Caco-2 (cell line): ENCODE data around the gene MBNL2. TPM values are rescaled to one million over a fixed set of nuclear protein-coding genes. Genes with fewer than 3 reads are reported as not detected.

ENCODE experiments used
- BruUV-seq: library from RNA; stranded (reverse); fragments of 400-500 nt; replicated peaks from 2 replicates; lab custom pipeline; 2021; lab: Mats Ljungman, UMichigan
- CTCF ChIA-PET: fragments of 300-600 bp; sonication (Branson Sonifier 250); formaldehyde crosslinking; loops from one replicate; lab custom pipeline; 2022; ENCODE audit warnings: antibody characterized with exemption; lab: Charles Lee
- POLR2A ChIA-PET: fragments of 300-600 bp; sonication (Branson Sonifier 250); formaldehyde crosslinking; loops from one replicate; lab custom pipeline; 2022; ENCODE audit warnings: antibody characterized with exemption; lab: Charles Lee
- DNase-seq, 2 experiments: peaks; one replicate each; pipeline versions ENCODE4 v3.0.0 to v3.0.0-alpha.2; 2020 to 2022
- H3K27me3 ChIP-seq: replicated peaks from 2 replicates; pipeline ENCODE4 v1.6.0; 2011; ENCODE audit warnings: low read length; ENCODE audit not compliant: control insufficient read depth, insufficient read depth
- H3K36me3 ChIP-seq: 2 replicates; pipeline ENCODE4 v1.5.1; 2011; ENCODE audit warnings: low read length; ENCODE audit not compliant: control insufficient read depth, insufficient read depth
- H3K4me1 ChIP-seq: fragments of 250-450 bp; sonication (Bioruptor Pico); 2 replicates; pipeline ENCODE4 v1.5.1; 2020; ENCODE audit warnings: mild to moderate bottlenecking
- H3K4me3 ChIP-seq: 2 replicates; pipeline ENCODE4 v1.5.1; 2011; ENCODE audit warnings: low read depth, mild to moderate bottlenecking, control low read depth, low read length
- H3K9me3 ChIP-seq: fragments of 250-450 bp; sonication (Bioruptor Pico); 2 replicates; pipeline ENCODE4 v1.5.1; 2020; ENCODE audit warnings: mild to moderate bottlenecking, moderate library complexity
- H3K27ac Mint-ChIP-seq: one replicate; pipeline ENCODE4 v1.8.0; 2022; ENCODE audit warnings: mixed read lengths; ENCODE audit not compliant: unreplicated experiment
- H3K27me3 Mint-ChIP-seq: one replicate; pipeline ENCODE4 v1.8.0; 2022; ENCODE audit warnings: mixed read lengths; ENCODE audit not compliant: insufficient read depth, unreplicated experiment
- H3K36me3 Mint-ChIP-seq: one replicate; pipeline ENCODE4 v1.8.0; 2022; ENCODE audit warnings: mild to moderate bottlenecking, mixed read lengths; ENCODE audit not compliant: insufficient read depth, unreplicated experiment
- H3K4me1 Mint-ChIP-seq: one replicate; pipeline ENCODE4 v1.8.0; 2022; ENCODE audit warnings: low read depth, mixed read lengths; ENCODE audit not compliant: unreplicated experiment
- H3K4me3 Mint-ChIP-seq: one replicate; pipeline ENCODE4 v1.8.0; 2022; ENCODE audit warnings: mild to moderate bottlenecking, moderate library complexity, mixed read lengths; ENCODE audit not compliant: unreplicated experiment
- H3K9me3 Mint-ChIP-seq: one replicate; pipeline ENCODE4 v1.8.0; 2022; ENCODE audit warnings: mixed read lengths; ENCODE audit not compliant: unreplicated experiment
- CTCF ChIP-seq, 2 experiments: fragments of 200-600 bp in 1 of 2; IDR thresholded peaks; 1 replicate in 1 of 2; 2 replicates in 1 of 2; pipeline versions ENCODE4 v1.5.1 to v1.8.0; 2011 to 2022; ENCODE audit warnings: antibody characterized with exemption in 1 of 2, control low read depth in 1 of 2, inconsistent platforms in 1 of 2, low read depth in 1 of 2, low read length in 1 of 2, mild to moderate bottlenecking in 1 of 2, moderate library complexity in 1 of 2; ENCODE audit not compliant: insufficient read depth in 1 of 2, severe bottlenecking in 1 of 2, unreplicated experiment in 1 of 2
- intact Hi-C: fragments of 100-400 bp; cut with micrococcal nuclease; formaldehyde crosslinking; loops from one replicate; pipeline ENCODE4 v1.10.0; 2022; ENCODE audit not compliant: unreplicated experiment
- total RNA-seq: library from RNA; stranded (reverse); gene quantifications from 2 replicates; pipeline ENCODE4 v1.2.3, GENCODE V29; 2022

The MBNL2 gene
- total RNA-seq, 1 experiment from 2014 or later, result 41.6 TPM

- Histone ChIP-seq H3K4me3 (no peak overlapping the region), H3K9me3 (no peaks in the 10 kb centered on the region), H3K36me3 (no peaks in the 10 kb centered on the region), H3K4me1 (peaks cover 5% of the 10 kb centered on the region; the same call in 1 of the 2 replicates), H3K27me3 (no peaks in the 10 kb centered on the region)
- no TSS peak for BruUV-seq
- CTCF ChIA-PET, result no interaction called here
- Mint-ChIP-seq H3K27me3 (no peaks in the 10 kb centered on the region), H3K4me3 (no peak overlapping the region), H3K4me1 (no peaks in the 10 kb centered on the region), H3K36me3 (no peaks in the 10 kb centered on the region), H3K27ac (no peak overlapping the region), H3K9me3 (no peaks in the 10 kb centered on the region)
- intact Hi-C loops, result no loop called here
- POLR2A ChIA-PET, result no interaction called here
- DNase-seq, result no peak
- TF ChIP-seq CTCF (IDR thresholded peaks at IDR 0.05; ENCODE audit: insufficient read depth in 1 of 2, low read depth in 1 of 2, low read length in 1 of 2, severe bottlenecking in 1 of 2, unreplicated experiment in 1 of 2), result no peak
Observed at GRCh38 chr13:97438856-97439595, 216.9 kb downstream of the MBNL2 start.

GRCh38 chr13:97440598-97441170, 218.6 kb downstream of the MBNL2 start:
- ChIA-PET CTCF (no interaction called here), POLR2A (no interaction called here)
- no peaks in the 10 kb centered on the region for H3K36me3 Mint-ChIP-seq
- no peak overlapping the region for H3K27ac Mint-ChIP-seq
- no peaks in the 10 kb centered on the region for H3K27me3 ChIP-seq
- H3K4me3 ChIP-seq, result no peak overlapping the region
- peaks cover 5% of the 10 kb centered on the region; the same call in 1 of the 2 replicates for H3K4me1 ChIP-seq
- no peak for TF ChIP-seq CTCF (IDR thresholded peaks at IDR 0.05; ENCODE audit: insufficient read depth in 1 of 2, low read depth in 1 of 2, low read length in 1 of 2, severe bottlenecking in 1 of 2, unreplicated experiment in 1 of 2)
- no peaks in the 10 kb centered on the region for H3K9me3 ChIP-seq
- H3K9me3 Mint-ChIP-seq, result no peaks in the 10 kb centered on the region
- no peak for DNase-seq
- no peaks in the 10 kb centered on the region for H3K36me3 ChIP-seq
- H3K4me3 Mint-ChIP-seq, result no peak overlapping the region
- BruUV-seq, result no TSS peak
- intact Hi-C loops, result no loop called here
- no peaks in the 10 kb centered on the region for H3K4me1 Mint-ChIP-seq
- no peaks in the 10 kb centered on the region for H3K27me3 Mint-ChIP-seq

GRCh38 chr13:97441368-97441767, 219.2 kb downstream of the MBNL2 start:
- Mint-ChIP-seq H3K27ac (no peak overlapping the region), H3K27me3 (no peaks in the 10 kb centered on the region), H3K4me3 (no peak overlapping the region), H3K36me3 (no peaks in the 10 kb centered on the region), H3K4me1 (no peaks in the 10 kb centered on the region), H3K9me3 (no peaks in the 10 kb centered on the region)
- H3K4me3 ChIP-seq, result no peak overlapping the region
- TF ChIP-seq CTCF (IDR thresholded peaks at IDR 0.05; ENCODE audit: insufficient read depth in 1 of 2, low read depth in 1 of 2, low read length in 1 of 2, severe bottlenecking in 1 of 2, unreplicated experiment in 1 of 2), result no peak
- intact Hi-C loops, result no loop called here
- no peaks in the 10 kb centered on the region for H3K9me3 ChIP-seq
- H3K27me3 ChIP-seq, result no peaks in the 10 kb centered on the region
- DNase-seq, result no peak
- CTCF ChIA-PET, result no interaction called here
- POLR2A ChIA-PET, result no interaction called here
- H3K36me3 ChIP-seq, result no peaks in the 10 kb centered on the region
- peaks cover 5% of the 10 kb centered on the region; the same call in 1 of the 2 replicates for H3K4me1 ChIP-seq
- no TSS peak for BruUV-seq

Other genes starting within 250 kb of the MBNL2 start
- gene OXGR1, start 227.9 kb upstream of the MBNL2 start, total RNA-seq, result 0.21 TPM in 1 of 2 replicates, not detected in the other
- 19.7 and 22.4 TPM in 2 replicates for gene RAP2A, start 211.8 kb downstream of the MBNL2 start, total RNA-seq